Lung (tissue), 12 donors: Measurements from ENCODE around the gene HAND1. TPM values are rescaled to one million over a fixed set of nuclear protein-coding genes. Genes with fewer than 3 reads are reported as not detected.

ENCODE experiments used
- ATAC-seq: fragments of 200-7000 bp; cut with Tn5 transposase; one replicate; pipeline ENCODE4 v1.9.1; 2020; ENCODE audit warnings: moderate number of reproducible peaks; ENCODE audit not compliant: insufficient read depth, low FRiP score
- DNase-seq, 3 donors: peaks; one replicate each; pipeline ENCODE4 v3.0.0-alpha.2; 2013 to 2017
- H3K27ac ChIP-seq, 2 donors: one replicate each; pipeline ENCODE4 v1.5.1; 2013; ENCODE audit warnings: mild to moderate bottlenecking in 2 of 2, moderate library complexity in 2 of 2, control low read depth in 1 of 2, inconsistent platforms in 1 of 2, low read depth in 1 of 2, low read length in 1 of 2
- H3K27me3 ChIP-seq, 3 donors: one replicate each; pipeline ENCODE4 v1.5.1; 2013; ENCODE audit warnings: low read length in 2 of 3; ENCODE audit not compliant: control insufficient read depth in 3 of 3, insufficient read depth in 3 of 3
- H3K36me3 ChIP-seq, 4 donors: one replicate each; pipeline ENCODE4 v1.5.1; 2013; ENCODE audit warnings: low read length in 4 of 4, mild to moderate bottlenecking in 1 of 4, moderate library complexity in 1 of 4; ENCODE audit not compliant: control insufficient read depth in 4 of 4, insufficient read depth in 4 of 4
- H3K4me1 ChIP-seq, 5 donors: one replicate each; pipeline ENCODE4 v1.5.1; 2013; ENCODE audit warnings: low read length in 5 of 5, mild to moderate bottlenecking in 2 of 5, moderate library complexity in 1 of 5; ENCODE audit not compliant: control insufficient read depth in 5 of 5, insufficient read depth in 5 of 5
- H3K4me3 ChIP-seq: one replicate; pipeline ENCODE4 v1.5.1; 2013; ENCODE audit warnings: mild to moderate bottlenecking, control low read depth, moderate library complexity
- H3K9ac ChIP-seq, 2 donors: one replicate each; pipeline ENCODE4 v1.5.1; 2013; ENCODE audit warnings: low read length in 2 of 2, control low read depth in 1 of 2; ENCODE audit not compliant: insufficient read depth in 1 of 2
- H3K9me3 ChIP-seq, 4 donors: one replicate each; pipeline ENCODE4 v1.5.1; 2013; ENCODE audit warnings: low read length in 3 of 4, mild to moderate bottlenecking in 1 of 4, moderate library complexity in 1 of 4; ENCODE audit not compliant: control insufficient read depth in 4 of 4, insufficient read depth in 3 of 4
- CTCF ChIP-seq: IDR thresholded peaks from 2 replicates; pipeline ENCODE4 v1.5.1; 2012; ENCODE audit warnings: mild to moderate bottlenecking; ENCODE audit errors: control extremely low read depth, extremely low read depth
- WGBS, 2 donors: extraction: QIAGEN DNeasy Blood & Tissue Kit; methylation state at CpG; one replicate each; pipeline ENCODE4 v1.1.7; 2013; 5-methylcytosine and 5-hydroxymethylcytosine counted together
- polyA plus RNA-seq, 2 donors: library from polyadenylated mRNA; stranded (reverse); fragments of 200-250 nt; gene quantifications; one replicate each; pipeline ENCODE4 v1.2.1, GENCODE V29; 2013
- total RNA-seq, 2 donors: library from RNA; depleted of rRNA in 1 of 2; stranded (reverse); fragments of >200 nt in 1 of 2; gene quantifications; one replicate each; pipeline ENCODE4 v1.2.1, GENCODE V29; 2014 to 2021
- donor health status: control.
- donor health status: control.
- donor health status: Bipolar disorder and iron deficiency.
- donor health status: healthy.
- donor health status: DM: yes; HTN: yes; CAD: no.

Gene HAND1
- total and polyA plus RNA-seq, 4 donors, result 0.02 to 0.21 (median 0.12) TPM; not detected in 1

DNA sequence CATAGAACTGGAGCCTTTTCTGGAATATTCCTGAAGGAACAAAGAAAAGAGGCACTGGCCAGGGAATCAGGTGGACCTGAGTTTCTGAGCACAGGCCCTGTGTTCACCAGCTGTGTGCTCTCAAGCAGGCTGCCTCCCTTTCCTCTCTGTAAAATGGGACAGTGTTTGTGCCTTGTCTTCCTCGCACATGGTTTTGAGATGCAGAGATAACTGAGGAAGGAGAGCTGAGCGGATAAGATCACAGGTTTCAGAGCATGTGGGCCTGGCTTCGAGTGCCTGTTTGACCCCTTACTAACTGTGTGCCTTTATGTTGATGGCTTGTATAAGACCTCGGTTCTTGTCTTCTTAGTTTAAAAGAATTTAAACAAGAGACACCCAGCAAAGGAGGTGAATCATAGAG lies 46.2 kb upstream of the HAND1 start:
- Histone ChIP-seq H3K4me1 (peaks cover 0 to 8% (median 0%) of the 10 kb centered on the region in 5 donors), H3K9ac (no peak overlapping the region), H3K27me3 (peaks cover 2 to 7% (median 6%) of the 10 kb centered on the region in 3 donors), H3K4me3 (no peak overlapping the region), H3K9me3 (peaks cover 0 to 5% (median 0%) of the 10 kb centered on the region in 4 donors), H3K27ac (no peak overlapping the region), H3K36me3 (no peaks in the 10 kb centered on the region)
- WGBS, 2 donors, result 85% methylated on average over 4 of the region's 4 CpGs
- TF ChIP-seq CTCF, result no peak
- ATAC-seq (no peak), DNase-seq (no peak)

- WGBS, 2 donors, result 73 to 89% methylated on average over 3 of the region's 3 CpGs
These were observed 45.7 kb upstream of the HAND1 start for GRCh38 chr5:154523709-154524108.

GRCh38 chr5:154523104-154523503 lies 45.1 kb upstream of the HAND1 start:
- no peak overlapping the region for H3K9ac ChIP-seq
- H3K4me1 ChIP-seq, result peaks cover 0 to 8% (median 0%) of the 10 kb centered on the region in 5 donors
- H3K27ac ChIP-seq, result peak overlapping the region in 1 of 2 donors; percentile 22
- H3K4me3 ChIP-seq, result no peak overlapping the region
- WGBS, 2 donors, result 90 to 92% methylated on average over 4 of the region's 4 CpGs
- TF ChIP-seq CTCF, result no peak
- peaks cover 2 to 7% (median 6%) of the 10 kb centered on the region in 3 donors for H3K27me3 ChIP-seq
- H3K9me3 ChIP-seq, result peaks cover 0 to 5% (median 0%) of the 10 kb centered on the region in 4 donors
- H3K36me3 ChIP-seq, result no peaks in the 10 kb centered on the region
- DNase-seq (no peak), ATAC-seq (no peak)

More at GRCh38 chr5:154523709-154524108, 45.7 kb upstream of the HAND1 start:
- TF ChIP-seq CTCF, result no peak
- Histone ChIP-seq H3K9me3 (peaks cover 0 to 5% (median 0%) of the 10 kb centered on the region in 4 donors), H3K27me3 (peaks cover 2 to 7% (median 6%) of the 10 kb centered on the region in 3 donors), H3K9ac (peak overlapping the region in 1 of 2 donors; percentile 10), H3K4me1 (peaks cover 0 to 8% (median 0%) of the 10 kb centered on the region in 5 donors), H3K4me3 (no peak overlapping the region), H3K27ac (peak overlapping the region in 1 of 2 donors; percentile 22), H3K36me3 (no peaks in the 10 kb centered on the region)
- ATAC-seq (no peak), DNase-seq (peak in 2 of 3 donors; percentile 11 to 20)

DNA sequence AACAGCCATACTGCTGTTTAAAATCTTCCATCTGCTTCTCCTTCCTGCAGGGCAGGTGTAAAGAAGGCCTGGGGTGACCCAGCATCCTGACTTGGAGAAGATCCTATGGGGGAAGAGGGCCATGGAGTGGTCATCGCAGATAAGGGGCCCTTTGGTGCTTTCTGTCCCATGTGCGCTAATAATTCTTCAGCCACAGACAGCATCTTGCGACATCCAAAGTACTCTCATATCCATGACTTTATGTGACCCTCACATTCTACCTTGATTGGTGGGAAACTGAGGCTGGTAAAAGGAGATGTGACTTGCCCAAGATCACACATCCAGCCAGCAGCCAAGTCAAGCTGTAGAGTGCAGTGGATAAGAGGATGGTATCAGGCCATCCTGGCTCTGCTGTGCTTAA lies 44.3 kb upstream of the HAND1 start:
- Histone ChIP-seq H3K9me3 (peaks cover 0 to 2% (median 0%) of the 10 kb centered on the region in 4 donors), H3K4me3 (no peak overlapping the region), H3K27me3 (peaks cover 2 to 7% (median 6%) of the 10 kb centered on the region in 3 donors), H3K9ac (no peak overlapping the region), H3K27ac (no peak overlapping the region), H3K4me1 (peaks cover 0 to 8% (median 0%) of the 10 kb centered on the region in 5 donors), H3K36me3 (no peaks in the 10 kb centered on the region)
- no peak for DNase-seq
- TF ChIP-seq CTCF, result no peak
- no peak for ATAC-seq
- WGBS, 2 donors, result 97 to 98% methylated on average over 3 of the region's 3 CpGs
